ENCODE data around the gene PRXL2C.

GRCh38 chr9:96686638-96687335 is 31.7 kb upstream of the PRXL2C start:
- TF ChIP-seq CTCF (conservative IDR thresholded peaks at IDR 0.05 in 1 of 2, IDR thresholded peaks at IDR 0.05 in 1 of 2; ENCODE audit: extremely low read depth in 1 of 2, insufficient read depth in 1 of 2, low read depth in 1 of 2, low read length in 2 of 2) (peak; percentile 27 to 45), EZH2 (IDR thresholded peaks at IDR 0.05; ENCODE audit: borderline replicate concordance, low read length) (no peak)
